K562 (cell line): ENCODE data around the gene TGFA.

ENCODE experiments used
- CHCHD3 ChIP-seq: fragments of 250-450 bp; sonication (Bioruptor Pico); IDR thresholded peaks from 2 replicates; pipeline ENCODE4 v2.1.2; 2022; ENCODE audit warnings: mild to moderate bottlenecking
- RNF219 ChIP-seq: fragments of 250-450 bp; sonication (Bioruptor Pico); IDR thresholded peaks from 2 replicates; pipeline ENCODE4 v1.5.0; 2022; ENCODE audit warnings: mild to moderate bottlenecking
- TFE3 ChIP-seq: fragments of 450-650 bp; formaldehyde crosslinking; IDR thresholded peaks from 2 replicates; pipeline ENCODE4 v1.4.0; 2020; ENCODE audit warnings: mild to moderate bottlenecking, mixed read lengths
- TF ChIP-seq, protein P1 (sequence below), 3 experiments: IDR thresholded peaks in 2 of 3; conservative IDR thresholded peaks in 1 of 3; 2 replicates each; pipeline ENCODE4 v1.5.1; 2011 to 2012; ENCODE audit warnings: low read length in 3 of 3, mild to moderate bottlenecking in 3 of 3, control low read depth in 2 of 3, improper control_type of control experiment in 1 of 3, inconsistent platforms in 1 of 3, low read depth in 1 of 3, mixed read lengths in 1 of 3, moderate library complexity in 1 of 3; ENCODE audit not compliant: insufficient read depth in 2 of 3

- TF ChIP-seq, protein P1, sequence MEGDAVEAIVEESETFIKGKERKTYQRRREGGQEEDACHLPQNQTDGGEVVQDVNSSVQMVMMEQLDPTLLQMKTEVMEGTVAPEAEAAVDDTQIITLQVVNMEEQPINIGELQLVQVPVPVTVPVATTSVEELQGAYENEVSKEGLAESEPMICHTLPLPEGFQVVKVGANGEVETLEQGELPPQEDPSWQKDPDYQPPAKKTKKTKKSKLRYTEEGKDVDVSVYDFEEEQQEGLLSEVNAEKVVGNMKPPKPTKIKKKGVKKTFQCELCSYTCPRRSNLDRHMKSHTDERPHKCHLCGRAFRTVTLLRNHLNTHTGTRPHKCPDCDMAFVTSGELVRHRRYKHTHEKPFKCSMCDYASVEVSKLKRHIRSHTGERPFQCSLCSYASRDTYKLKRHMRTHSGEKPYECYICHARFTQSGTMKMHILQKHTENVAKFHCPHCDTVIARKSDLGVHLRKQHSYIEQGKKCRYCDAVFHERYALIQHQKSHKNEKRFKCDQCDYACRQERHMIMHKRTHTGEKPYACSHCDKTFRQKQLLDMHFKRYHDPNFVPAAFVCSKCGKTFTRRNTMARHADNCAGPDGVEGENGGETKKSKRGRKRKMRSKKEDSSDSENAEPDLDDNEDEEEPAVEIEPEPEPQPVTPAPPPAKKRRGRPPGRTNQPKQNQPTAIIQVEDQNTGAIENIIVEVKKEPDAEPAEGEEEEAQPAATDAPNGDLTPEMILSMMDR (IDR thresholded peaks at IDR 0.05 in 2 of 3, conservative IDR thresholded peaks at IDR 0.05 in 1 of 3; ENCODE audit: insufficient read depth in 2 of 3, low read depth in 1 of 3, low read length in 3 of 3): no peak
- no peak for TF ChIP-seq CHCHD3
- TF ChIP-seq RNF219 (CRISPR knock-in tag): no peak
- no peak for TF ChIP-seq TFE3 (CRISPR knock-in tag)
Observed at GRCh38 chr2:70400539-70400938, 153.1 kb downstream of the TGFA start.
